K562 (cell line): ENCODE data around the gene LCA5L. TPM values are rescaled to one million over a fixed set of nuclear protein-coding genes. Genes with fewer than 3 reads are reported as not detected.

ENCODE experiments used
- ARHGAP35 ChIP-seq: fragments of 450-650 bp; IDR thresholded peaks from 2 replicates; pipeline ENCODE4 v1.6.1; 2018; ENCODE audit not compliant: partially characterized antibody
- ATF7 ChIP-seq: fragments of 450-650 bp; IDR thresholded peaks from 2 replicates; pipeline ENCODE4 v1.7.1; 2014; ENCODE audit warnings: mild to moderate bottlenecking, moderate library complexity
- CHD4 ChIP-seq: fragments of 200-600 bp; sonication (generic); IDR thresholded peaks from 3 replicates; pipeline ENCODE4 v1.6.1; 2012; ENCODE audit warnings: low read depth, mild to moderate bottlenecking, mixed read lengths, low read length, inconsistent platforms; ENCODE audit not compliant: insufficient read depth, insufficient replicate concordance, poor library complexity, severe bottlenecking
- CTCFL ChIP-seq: IDR thresholded peaks from 2 replicates; pipeline ENCODE4 v1.6.1; 2011; ENCODE audit warnings: borderline replicate concordance, low read depth, mild to moderate bottlenecking, moderate library complexity, low read length; ENCODE audit not compliant: insufficient read depth, poor library complexity, severe bottlenecking
- CXXC5 ChIP-seq: fragments of 250-450 bp; sonication (Bioruptor Pico); IDR thresholded peaks from 2 replicates; pipeline ENCODE4 v1.8.0; 2022; ENCODE audit warnings: inconsistent platforms, mild to moderate bottlenecking, moderate library complexity
- E2F4 ChIP-seq: sonication (generic); formaldehyde crosslinking; IDR thresholded peaks from 2 replicates; pipeline ENCODE4 v1.8.0; 2022; ENCODE audit warnings: mild to moderate bottlenecking, low read depth, missing genetic modification reagents
- E4F1 ChIP-seq: fragments of 250-450 bp; sonication (Bioruptor Pico); IDR thresholded peaks from 2 replicates; pipeline ENCODE4 v1.5.0; 2021; ENCODE audit warnings: mild to moderate bottlenecking, borderline replicate concordance
- FOXM1 ChIP-seq, 2 experiments: fragments of 450-650 bp in 1 of 2; sonication (generic) in 1 of 2; formaldehyde crosslinking in 1 of 2; IDR thresholded peaks; 2 replicates each; pipeline versions ENCODE4 v1.6.1 to v1.9.0; 2017 to 2022; ENCODE audit warnings: low read depth in 2 of 2, mild to moderate bottlenecking in 2 of 2, missing genetic modification reagents in 1 of 2, moderate library complexity in 1 of 2
- MTA1 ChIP-seq: fragments of 450-650 bp; IDR thresholded peaks from 2 replicates; pipeline ENCODE4 v1.6.1; 2017; ENCODE audit warnings: borderline replicate concordance
- RCOR1 ChIP-seq, 2 experiments: IDR thresholded peaks; 2 replicates each; pipeline ENCODE4 v1.6.1; 2012; ENCODE audit warnings: low read depth in 2 of 2, low read length in 2 of 2, borderline replicate concordance in 1 of 2, improper control_type of control experiment in 1 of 2
- TCF7 ChIP-seq: sonication (generic); IDR thresholded peaks from 2 replicates; pipeline ENCODE4 v1.6.1; 2016; ENCODE audit warnings: antibody characterized with exemption, borderline replicate concordance
- VEZF1 ChIP-seq: fragments of 200-800 bp; sonication (Bioruptor generic); IDR thresholded peaks from 2 replicates; pipeline ENCODE4 v1.6.1; 2017; ENCODE audit warnings: missing genetic modification characterization, missing compliant biosample characterization
- ZKSCAN1 ChIP-seq: fragments of 150-350 bp; IDR thresholded peaks from 2 replicates; pipeline ENCODE4 v1.6.1; 2016; ENCODE audit warnings: low read depth, low read length
- ZNF280A ChIP-seq: fragments of 450-650 bp; IDR thresholded peaks from 2 replicates; pipeline ENCODE4 v1.6.1; 2018; ENCODE audit warnings: mild to moderate bottlenecking, low read depth; ENCODE audit not compliant: partially characterized antibody
- ZNF75A ChIP-seq: fragments of 450-650 bp; formaldehyde crosslinking; IDR thresholded peaks from 2 replicates; pipeline ENCODE4 v1.4.0; 2020; ENCODE audit warnings: mild to moderate bottlenecking
- polyA plus RNA-seq, 8 experiments: library from polyadenylated mRNA; depleted of rRNA in 4 of 8; stranded (reverse) in 5 of 8; unstranded in 3 of 8; fragments of >200 nt; fragmentation: Nextera tagmentation in 2 of 8; fragmentation: Illumina TruSeq in 1 of 8; extraction: Ambion mirVana in 2 of 8; extraction: Trizol in 1 of 8; gene quantifications; 2 replicates each; pipeline versions ENCODE4 v1.2.1 to v1.2.3, GENCODE V29; 2011 to 2014; ENCODE audit warnings: inconsistent platforms in 1 of 8, missing spikeins in 1 of 8
- total RNA-seq, 7 experiments: library from RNA; depleted of rRNA in 6 of 7; stranded (reverse); fragments of >200 nt in 6 of 7; fragmentation: Illumina TruSeq in 2 of 7; extraction: Trizol in 2 of 7; gene quantifications; 2 replicates each; pipeline versions ENCODE4 v1.2.1 to v1.2.3, GENCODE V29; 2011 to 2021; ENCODE audit warnings: low replicate concordance in 1 of 7

Gene LCA5L
- total and polyA plus RNA-seq, 9 of the 15 experiments (the other 6 are each of a cell fraction or from before 2014, with no cell fraction given): 1.8 to 4.9 (median 3.8) TPM

GRCh38 chr21:39451332-39452206, 6.0 kb upstream of the LCA5L start, which contains the start of gene SH3BGR (continued):
- TF ChIP-seq CTCFL: no peak
- TF ChIP-seq FOXM1 (IDR thresholded peaks at IDR 0.05; ENCODE audit: low read depth): peak; percentile 75
- TF ChIP-seq FOXM1 (CRISPR knock-in tag; IDR thresholded peaks at IDR 0.05; ENCODE audit: low read depth): no peak
- TF ChIP-seq ZNF75A (CRISPR knock-in tag): no peak
- TF ChIP-seq CXXC5: peak; percentile 29; the same call in 1 of the 2 replicates
- TF ChIP-seq E2F4 (CRISPR knock-in tag): no peak
- peak; percentile 72 for TF ChIP-seq VEZF1 (CRISPR knock-in tag)
- peak; percentile 58; the same call in 1 of the 2 replicates for TF ChIP-seq ATF7
- TF ChIP-seq ZNF280A: no peak
- TF ChIP-seq TCF7: no peak
- no peak for TF ChIP-seq MTA1
- no peak for TF ChIP-seq ARHGAP35
- TF ChIP-seq E4F1 (CRISPR knock-in tag): 0 out of 2 replicates have a peak, but pooled peaks have one; percentile 42
- TF ChIP-seq RCOR1 (IDR thresholded peaks at IDR 0.05; ENCODE audit: borderline replicate concordance in 1 of 2, low read depth in 2 of 2, low read length in 2 of 2): peak in 1 of 2 experiments; percentile 87; a peak in 2 of 4 replicates
- no peak for TF ChIP-seq CHD4
- 0 out of 2 replicates have a peak, but pooled peaks have one; percentile 10 for TF ChIP-seq ZKSCAN1
